GM12864 (cell line): Measurements from ENCODE around the gene C7orf33.
A peak's percentile ranks its signal among the peaks of the same experiment; 100 is the strongest.

Experiments used
- DNase-seq: peaks from one replicate; pipeline ENCODE4 v3.0.0-alpha.2; 2011; ENCODE audit warnings: low read depth
- H3K4me3 ChIP-seq: 2 replicates; pipeline ENCODE4 v1.5.1; 2011; ENCODE audit warnings: mild to moderate bottlenecking, low read depth, low read length, control low read depth
- CTCF ChIP-seq: IDR thresholded peaks from 2 replicates; pipeline ENCODE4 v1.5.1; 2011; ENCODE audit warnings: low read depth, mild to moderate bottlenecking, moderate library complexity, low read length, control low read depth, inconsistent platforms; ENCODE audit errors: missing control alignments

Gene C7orf33

DNA sequence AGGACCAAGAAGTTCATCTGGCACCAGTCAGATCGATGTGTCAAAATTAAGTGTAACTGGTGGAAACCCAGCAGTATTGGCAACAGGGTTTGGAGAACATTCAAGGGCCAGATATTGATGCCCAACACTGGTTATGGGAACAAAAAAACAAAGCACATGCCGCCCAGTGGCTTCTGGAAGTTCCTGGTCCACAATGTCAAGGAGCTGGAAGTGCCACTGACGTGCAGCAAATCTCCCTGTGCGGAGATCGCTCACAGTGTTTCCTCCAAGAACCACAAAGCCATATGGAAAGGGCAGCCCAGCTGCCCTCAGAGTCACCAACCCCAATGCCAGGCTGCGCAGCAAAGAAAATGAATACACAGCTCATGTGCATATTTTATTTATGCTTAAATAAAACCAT, 10.1 kb upstream of the C7orf33 start:
- no peak for TF ChIP-seq CTCF
- no peak for DNase-seq
- no peak overlapping the region for H3K4me3 ChIP-seq

- no peak overlapping the region for H3K4me3 ChIP-seq
- no peak for TF ChIP-seq CTCF
- no peak for DNase-seq
These were observed 8.9 kb upstream of the C7orf33 start for GRCh38 chr7:148581624-148582023.

DNA sequence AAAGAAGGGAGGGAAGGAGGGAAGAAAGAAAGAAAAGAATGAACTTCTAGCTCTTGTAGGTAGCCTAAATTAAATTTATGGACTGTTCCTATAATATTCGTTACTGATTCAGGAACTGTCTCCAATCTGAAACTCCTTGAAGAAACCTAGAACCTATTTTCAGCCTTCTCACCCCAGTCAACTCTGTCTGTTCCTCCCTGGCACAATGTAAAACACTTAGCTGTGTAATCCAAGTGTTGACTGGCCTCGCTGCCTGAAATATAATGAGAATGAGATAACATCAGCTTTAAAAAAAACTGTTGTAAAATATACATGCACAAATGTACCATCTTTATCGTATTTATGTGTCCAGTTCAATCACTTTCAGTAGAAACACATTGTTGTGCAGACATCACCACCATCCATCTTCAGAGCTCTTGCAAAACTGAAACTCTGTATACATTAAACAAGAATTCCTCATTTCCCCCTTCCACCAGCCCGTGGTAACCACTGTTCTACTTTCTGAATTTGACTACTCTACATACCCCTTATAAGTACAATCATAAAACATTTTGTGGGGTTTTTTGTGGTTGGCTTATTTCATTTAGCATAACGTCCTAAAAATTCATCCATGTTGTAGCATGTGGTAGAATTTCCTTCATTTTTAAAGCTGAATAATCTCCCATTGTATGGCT, 6.3 kb upstream of the C7orf33 start:
- no peak overlapping the region for H3K4me3 ChIP-seq
- peak; percentile 43 for DNase-seq
- no peak for TF ChIP-seq CTCF

DNA sequence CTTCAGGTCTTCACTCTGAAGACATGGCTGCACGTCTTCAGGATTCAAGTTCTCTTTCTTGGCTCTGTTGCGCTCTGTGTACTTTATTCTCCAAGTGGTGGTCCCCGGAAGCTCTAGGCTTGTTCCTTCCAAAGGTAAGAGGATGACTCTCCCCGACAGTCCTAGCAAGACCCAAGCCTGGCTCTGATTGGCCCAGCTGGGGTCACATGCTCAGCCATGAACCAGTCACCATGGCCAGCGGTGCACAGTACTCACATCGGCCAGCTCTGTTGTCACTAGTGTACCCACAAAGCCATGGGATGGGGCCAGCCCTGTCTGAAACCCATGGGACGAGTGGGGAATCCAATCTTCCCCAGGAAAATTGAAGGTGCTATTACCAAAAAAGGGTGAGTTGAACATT, 5.2 kb upstream of the C7orf33 start:
- DNase-seq, result no peak
- no peak for TF ChIP-seq CTCF
- H3K4me3 ChIP-seq, result no peak overlapping the region

DNA sequence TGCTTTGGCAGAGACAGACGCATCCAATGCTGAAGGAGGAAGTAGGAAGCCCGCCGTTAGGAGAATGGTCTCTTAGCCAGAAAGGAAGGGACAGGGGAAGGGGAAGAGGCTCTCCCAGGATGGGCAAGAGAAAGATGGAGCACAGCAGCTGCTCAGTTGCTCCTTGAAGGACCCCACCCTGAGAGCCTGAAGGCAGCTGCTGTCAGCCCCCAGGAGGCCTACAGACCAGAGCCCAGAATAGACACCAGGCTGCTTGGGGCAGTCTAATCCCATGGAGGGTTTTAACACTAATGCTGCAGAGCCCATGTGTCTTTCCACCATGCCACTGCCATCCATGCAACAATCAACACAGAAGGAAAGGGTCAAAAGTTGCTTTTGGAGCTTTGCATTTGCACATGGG, 3.5 kb upstream of the C7orf33 start:
- no peak for TF ChIP-seq CTCF
- H3K4me3 ChIP-seq, result no peak overlapping the region
- DNase-seq, result no peak

DNA sequence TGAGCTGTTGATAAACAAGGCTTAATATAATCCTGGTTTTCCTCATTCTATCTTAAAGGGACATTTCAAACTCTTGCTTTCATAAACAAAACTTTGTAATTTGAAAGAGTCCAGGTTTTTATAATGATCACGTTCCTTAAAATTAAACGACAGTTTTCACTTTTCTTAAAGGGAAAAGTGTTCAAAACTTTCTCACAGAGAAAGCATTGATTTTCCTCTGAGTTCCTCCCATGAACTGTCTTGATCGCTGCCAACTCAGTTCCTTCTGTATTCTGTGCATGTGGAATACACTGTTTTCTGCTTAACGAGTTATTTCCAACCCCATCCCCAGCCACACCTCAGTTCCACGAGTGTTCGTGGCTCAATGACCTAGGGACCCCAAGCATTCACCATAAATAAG, 2.4 kb upstream of the C7orf33 start:
- no peak for TF ChIP-seq CTCF
- no peak overlapping the region for H3K4me3 ChIP-seq
- no peak for DNase-seq

DNA sequence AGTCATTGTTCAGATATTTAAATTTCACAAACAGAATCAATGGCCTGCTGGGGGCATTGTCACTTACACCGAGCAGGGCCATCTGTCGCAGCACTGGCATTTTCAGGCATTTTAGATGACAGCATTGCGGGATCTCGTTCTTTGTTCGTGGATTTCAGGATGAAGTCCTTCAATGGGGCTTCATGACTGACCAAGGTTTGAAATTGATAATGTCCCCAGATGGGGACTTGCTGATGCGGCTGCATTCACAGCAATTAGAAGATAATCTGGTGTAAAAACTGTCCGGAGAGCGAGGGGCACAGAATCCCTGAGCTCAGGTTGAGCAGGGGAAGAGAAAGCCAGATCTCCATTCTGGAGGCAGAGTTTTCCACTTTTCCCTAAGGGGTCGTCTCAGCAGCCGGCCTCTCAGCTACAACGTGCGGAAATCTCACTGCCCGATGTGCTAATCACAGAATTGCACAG, 1.9 kb upstream of the C7orf33 start:
- no peak overlapping the region for H3K4me3 ChIP-seq
- no peak for DNase-seq
- no peak for TF ChIP-seq CTCF
